K562 (cell line): ENCODE results near the gene RTL10. TPM values are rescaled to one million over a fixed set of nuclear protein-coding genes. Genes with fewer than 3 reads are reported as not detected.
A peak's percentile ranks its signal among the peaks of the same experiment; 100 is the strongest.

Experiments
- ARNT ChIP-seq, 2 experiments: fragments of 450-650 bp; IDR thresholded peaks; 2 replicates each; pipeline ENCODE4 v1.6.1; 2016; ENCODE audit warnings: mild to moderate bottlenecking in 1 of 2
- ATF7 ChIP-seq: fragments of 450-650 bp; IDR thresholded peaks from 2 replicates; pipeline ENCODE4 v1.7.1; 2014; ENCODE audit warnings: mild to moderate bottlenecking, moderate library complexity
- CREB1 ChIP-seq, 2 experiments: sonication (generic) in 1 of 2; formaldehyde crosslinking in 1 of 2; IDR thresholded peaks; 2 replicates each; pipeline versions ENCODE4 v1.6.1 to v1.8.0; 2012 to 2022; ENCODE audit warnings: inconsistent platforms in 1 of 2, mild to moderate bottlenecking in 1 of 2, missing genetic modification reagents in 1 of 2, moderate library complexity in 1 of 2
- EP300 ChIP-seq: IDR thresholded peaks from 2 replicates; pipeline ENCODE4 v1.6.1; 2012; ENCODE audit warnings: low read length, improper control_type of control experiment
- ERF ChIP-seq: fragments of 450-650 bp; formaldehyde crosslinking; IDR thresholded peaks from 2 replicates; pipeline ENCODE4 v1.4.0; 2020; ENCODE audit warnings: mild to moderate bottlenecking, mixed read lengths
- MTF1 ChIP-seq: fragments of 250-450 bp; sonication (Bioruptor Pico); IDR thresholded peaks from 2 replicates; pipeline ENCODE4 v1.9.0; 2021; ENCODE audit warnings: moderate library complexity, mild to moderate bottlenecking, inconsistent platforms, borderline replicate concordance
- NFIC ChIP-seq: fragments of 450-650 bp; IDR thresholded peaks from 2 replicates; pipeline ENCODE4 v1.6.1; 2017; ENCODE audit warnings: mild to moderate bottlenecking, inconsistent platforms
- NKRF ChIP-seq: fragments of 450-650 bp; IDR thresholded peaks from 2 replicates; pipeline ENCODE4 v1.6.1; 2016; ENCODE audit warnings: borderline replicate concordance
- PHF8 ChIP-seq: fragments of 200-600 bp; sonication (generic); IDR thresholded peaks from 2 replicates; pipeline ENCODE4 v1.6.1; 2012; ENCODE audit warnings: mixed run types, mild to moderate bottlenecking, inconsistent platforms, low read length, moderate library complexity, borderline replicate concordance
- RB1 ChIP-seq: fragments of 450-650 bp; IDR thresholded peaks from 2 replicates; pipeline ENCODE4 v1.6.1; 2017; ENCODE audit warnings: low read depth, mild to moderate bottlenecking
- SUPT5H ChIP-seq: fragments of 450-650 bp; IDR thresholded peaks from 2 replicates; pipeline ENCODE4 v1.6.1; 2016
- TARDBP ChIP-seq: fragments of 450-650 bp; IDR thresholded peaks from 2 replicates; pipeline ENCODE4 v1.6.1; 2016
- TCF3 ChIP-seq: sonication (generic); formaldehyde crosslinking; IDR thresholded peaks from 2 replicates; pipeline ENCODE4 v1.4.0; 2020; ENCODE audit warnings: mild to moderate bottlenecking, missing genetic modification reagents
- TOE1 ChIP-seq, 2 experiments: fragments of 450-650 bp in 1 of 2; sonication (generic) in 1 of 2; formaldehyde crosslinking in 1 of 2; IDR thresholded peaks; 2 replicates each; pipeline versions ENCODE4 v1.7.1 to v1.8.0; 2016 to 2022; ENCODE audit warnings: borderline replicate concordance in 2 of 2, mild to moderate bottlenecking in 2 of 2, antibody characterized with exemption in 1 of 2, inconsistent platforms in 1 of 2, low read depth in 1 of 2, missing genetic modification reagents in 1 of 2, moderate library complexity in 1 of 2
- ZBTB2 ChIP-seq: fragments of 450-650 bp; IDR thresholded peaks from 2 replicates; pipeline ENCODE4 v1.6.1; 2016; ENCODE audit warnings: antibody characterized with exemption
- ZFP36 ChIP-seq: fragments of 150-350 bp; IDR thresholded peaks from 2 replicates; pipeline ENCODE4 v1.6.1; 2018; ENCODE audit warnings: low read length, low read depth; ENCODE audit not compliant: partially characterized antibody
- ZNF41 ChIP-seq: fragments of 250-450 bp; sonication (Bioruptor Pico); conservative IDR thresholded peaks from 2 replicates; pipeline ENCODE4 v1.4.0; 2020; ENCODE audit warnings: mild to moderate bottlenecking
- ZNF75A ChIP-seq: fragments of 450-650 bp; formaldehyde crosslinking; IDR thresholded peaks from 2 replicates; pipeline ENCODE4 v1.4.0; 2020; ENCODE audit warnings: mild to moderate bottlenecking
- polyA plus RNA-seq, 8 experiments: library from polyadenylated mRNA; depleted of rRNA in 4 of 8; stranded (reverse) in 5 of 8; unstranded in 3 of 8; fragments of >200 nt; fragmentation: Nextera tagmentation in 2 of 8; fragmentation: Illumina TruSeq in 1 of 8; extraction: Ambion mirVana in 2 of 8; extraction: Trizol in 1 of 8; gene quantifications; 2 replicates each; pipeline versions ENCODE4 v1.2.1 to v1.2.3, GENCODE V29; 2011 to 2014; ENCODE audit warnings: inconsistent platforms in 1 of 8, missing spikeins in 1 of 8
- total RNA-seq, 7 experiments: library from RNA; depleted of rRNA in 6 of 7; stranded (reverse); fragments of >200 nt in 6 of 7; fragmentation: Illumina TruSeq in 2 of 7; extraction: Trizol in 2 of 7; gene quantifications; 2 replicates each; pipeline versions ENCODE4 v1.2.1 to v1.2.3, GENCODE V29; 2011 to 2021; ENCODE audit warnings: low replicate concordance in 1 of 7
- TF ChIP-seq, protein P1 (sequence below): fragments of 450-650 bp; IDR thresholded peaks from 2 replicates; pipeline ENCODE4 v1.6.1; 2018; ENCODE audit not compliant: partially characterized antibody
- TF ChIP-seq, protein P2 (sequence below), 2 experiments: fragments of 450-650 bp in 1 of 2; sonication (generic) in 1 of 2; formaldehyde crosslinking; conservative IDR thresholded peaks; 2 replicates each; pipeline versions ENCODE4 v1.4.0 to v1.8.1; 2020 to 2022; ENCODE audit warnings: mild to moderate bottlenecking in 1 of 2, missing genetic modification reagents in 1 of 2

RTL10 gene
- total and polyA plus RNA-seq, 9 of the 15 experiments (the other 6 are each of a cell fraction or from before 2014, with no cell fraction given): 19.8 to 75.5 (median 32.5) TPM

- TF ChIP-seq, protein P1, sequence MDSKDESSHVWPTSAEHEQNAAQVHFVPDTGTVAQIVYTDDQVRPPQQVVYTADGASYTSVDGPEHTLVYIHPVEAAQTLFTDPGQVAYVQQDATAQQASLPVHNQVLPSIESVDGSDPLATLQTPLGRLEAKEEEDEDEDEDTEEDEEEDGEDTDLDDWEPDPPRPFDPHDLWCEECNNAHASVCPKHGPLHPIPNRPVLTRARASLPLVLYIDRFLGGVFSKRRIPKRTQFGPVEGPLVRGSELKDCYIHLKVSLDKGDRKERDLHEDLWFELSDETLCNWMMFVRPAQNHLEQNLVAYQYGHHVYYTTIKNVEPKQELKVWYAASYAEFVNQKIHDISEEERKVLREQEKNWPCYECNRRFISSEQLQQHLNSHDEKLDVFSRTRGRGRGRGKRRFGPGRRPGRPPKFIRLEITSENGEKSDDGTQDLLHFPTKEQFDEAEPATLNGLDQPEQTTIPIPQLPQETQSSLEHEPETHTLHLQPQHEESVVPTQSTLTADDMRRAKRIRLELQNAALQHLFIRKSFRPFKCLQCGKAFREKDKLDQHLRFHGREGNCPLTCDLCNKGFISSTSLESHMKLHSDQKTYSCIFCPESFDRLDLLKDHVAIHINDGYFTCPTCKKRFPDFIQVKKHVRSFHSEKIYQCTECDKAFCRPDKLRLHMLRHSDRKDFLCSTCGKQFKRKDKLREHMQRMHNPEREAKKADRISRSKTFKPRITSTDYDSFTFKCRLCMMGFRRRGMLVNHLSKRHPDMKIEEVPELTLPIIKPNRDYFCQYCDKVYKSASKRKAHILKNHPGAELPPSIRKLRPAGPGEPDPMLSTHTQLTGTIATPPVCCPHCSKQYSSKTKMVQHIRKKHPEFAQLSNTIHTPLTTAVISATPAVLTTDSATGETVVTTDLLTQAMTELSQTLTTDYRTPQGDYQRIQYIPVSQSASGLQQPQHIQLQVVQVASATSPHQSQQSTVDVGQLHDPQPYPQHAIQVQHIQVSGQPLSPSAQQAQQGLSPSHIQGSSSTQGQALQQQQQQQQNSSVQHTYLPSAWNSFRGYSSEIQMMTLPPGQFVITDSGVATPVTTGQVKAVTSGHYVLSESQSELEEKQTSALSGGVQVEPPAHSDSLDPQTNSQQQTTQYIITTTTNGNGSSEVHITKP: peak; percentile 90
- TF ChIP-seq ZFP36: peak; percentile 22
- TF ChIP-seq ZNF41: peak; percentile 70; the same call in 1 of the 2 replicates
- peak; percentile 50; the same call in 1 of the 2 replicates for TF ChIP-seq TARDBP
- peak; percentile 49; the same call in 1 of the 2 replicates for TF ChIP-seq RB1
- no peak; the same call in 1 of the 2 replicates for TF ChIP-seq CREB1 (IDR thresholded peaks at IDR 0.05)
- no peak for TF ChIP-seq CREB1 (CRISPR knock-in tag; IDR thresholded peaks at IDR 0.05)
- TF ChIP-seq TCF3 (CRISPR knock-in tag): no peak
- peak; percentile 41; the same call in 1 of the 2 replicates for TF ChIP-seq NFIC
- peak; percentile 78 for TF ChIP-seq ZBTB2
- peak; percentile 68; the same call in 1 of the 2 replicates for TF ChIP-seq TOE1 (IDR thresholded peaks at IDR 0.05; ENCODE audit: borderline replicate concordance)
- TF ChIP-seq TOE1 (CRISPR knock-in tag; IDR thresholded peaks at IDR 0.05; ENCODE audit: borderline replicate concordance, low read depth): no peak
- peak; percentile 80 to 92; a peak in 2 of 4 replicates for TF ChIP-seq ARNT (IDR thresholded peaks at IDR 0.05)
- TF ChIP-seq, protein P2, sequence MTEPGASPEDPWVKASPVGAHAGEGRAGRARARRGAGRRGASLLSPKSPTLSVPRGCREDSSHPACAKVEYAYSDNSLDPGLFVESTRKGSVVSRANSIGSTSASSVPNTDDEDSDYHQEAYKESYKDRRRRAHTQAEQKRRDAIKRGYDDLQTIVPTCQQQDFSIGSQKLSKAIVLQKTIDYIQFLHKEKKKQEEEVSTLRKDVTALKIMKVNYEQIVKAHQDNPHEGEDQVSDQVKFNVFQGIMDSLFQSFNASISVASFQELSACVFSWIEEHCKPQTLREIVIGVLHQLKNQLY (CRISPR knock-in tag; conservative IDR thresholded peaks at IDR 0.05): no peak; a peak in 1 of 4 replicates
- peak; percentile 59 for TF ChIP-seq SUPT5H
- peak; percentile 55 for TF ChIP-seq ERF (CRISPR knock-in tag)
- TF ChIP-seq PHF8: peak; percentile 43; the same call in 1 of the 2 replicates
- TF ChIP-seq ATF7: peak; percentile 92
- peak; percentile 80 for TF ChIP-seq EP300
- TF ChIP-seq NKRF: peak; percentile 59
- no peak for TF ChIP-seq ZNF75A (CRISPR knock-in tag)
- peak; percentile 70 for TF ChIP-seq MTF1 (CRISPR knock-in tag)
Measured at GRCh38 chr22:19815093-19815822, 39.4 kb downstream of the RTL10 start (continued).
